Natural killer cell treated with Interleukin-12 subunit alpha and Interleukin-12 subunit beta and Interleukin-15 and Interleukin-18, amount 100 ng/mL, for 72 hours (primary cell): Measurements from ENCODE around the gene RBM39. TPM values are rescaled to one million over a fixed set of nuclear protein-coding genes. Genes with fewer than 3 reads are reported as not detected.
A peak's percentile ranks its signal among the peaks of the same experiment; 100 is the strongest.
"Not testable (repeated sequence)": the region's sequence is repeated elsewhere in the genome, so short reads cannot be mapped to it uniquely, and the experiment has no call there.

Experiments used
- ATAC-seq, 2 donors: fragments of 150-1000 bp; cut with Tn5 transposase in 1 of 2; sonication (Bioruptor Pico), chemical (Tn5 transposase) in 1 of 2; 2 replicates each; pipeline ENCODE4 v1.10.0; 2021
- DNase-seq: peaks from one replicate; pipeline ENCODE4 v3.0.0; 2022; ENCODE audit warnings: low spot score
- H3K27ac Mint-ChIP-seq, 2 donors: 1 replicate in 1 of 2; 2 replicates in 1 of 2; pipeline ENCODE4 v1.8.0; 2022; ENCODE audit warnings: mixed read lengths in 2 of 2, mild to moderate bottlenecking in 1 of 2, moderate library complexity in 1 of 2
- H3K27me3 Mint-ChIP-seq, 2 donors: 1 replicate in 1 of 2; 2 replicates in 1 of 2; pipeline ENCODE4 v1.8.0; 2022; ENCODE audit warnings: mixed read lengths in 2 of 2
- H3K36me3 Mint-ChIP-seq: one replicate; pipeline ENCODE4 v1.8.0; 2022; ENCODE audit warnings: mixed read lengths
- H3K4me1 Mint-ChIP-seq, 2 donors: 1 replicate in 1 of 2; 2 replicates in 1 of 2; pipeline ENCODE4 v1.8.0; 2022; ENCODE audit warnings: low read depth in 2 of 2, mixed read lengths in 2 of 2, mild to moderate bottlenecking in 1 of 2
- H3K4me3 Mint-ChIP-seq: one replicate; pipeline ENCODE4 v1.8.0; 2022; ENCODE audit warnings: mixed read lengths
- H3K9me3 Mint-ChIP-seq: 2 replicates; pipeline ENCODE4 v1.8.0; 2022; ENCODE audit warnings: mixed read lengths
- total RNA-seq, 2 donors: library from RNA; stranded (reverse); gene quantifications; one replicate each; pipeline ENCODE4 v1.2.3, GENCODE V29; 2022

RBM39 gene
- total RNA-seq, 2 donors from 2014 or later: 404 to 438 TPM

GRCh38 chr20:35702051-35702823 lies 39.8 kb downstream of the RBM39 start:
- Mint-ChIP-seq H3K27me3 (no peaks in the 10 kb centered on the region), H3K9me3 (no peaks in the 10 kb centered on the region), H3K4me1 (peaks cover 40 to 46% of the 10 kb centered on the region in 2 donors), H3K36me3 (peaks cover 39% of the 10 kb centered on the region), H3K27ac (peak overlapping the region; percentile 39 to 50), H3K4me3 (no peak overlapping the region)
- DNase-seq (no peak), ATAC-seq (no peak)

GRCh38 chr20:35700625-35701148 lies 41.4 kb downstream of the RBM39 start:
- no peak for ATAC-seq
- no peak for DNase-seq
- Mint-ChIP-seq H3K4me3 (peak overlapping the region; percentile 98), H3K36me3 (peaks cover 39% of the 10 kb centered on the region), H3K4me1 (peaks cover 41 to 47% of the 10 kb centered on the region in 2 donors), H3K27me3 (no peaks in the 10 kb centered on the region), H3K9me3 (no peaks in the 10 kb centered on the region), H3K27ac (peak overlapping the region; percentile 88 to 98)

DNA sequence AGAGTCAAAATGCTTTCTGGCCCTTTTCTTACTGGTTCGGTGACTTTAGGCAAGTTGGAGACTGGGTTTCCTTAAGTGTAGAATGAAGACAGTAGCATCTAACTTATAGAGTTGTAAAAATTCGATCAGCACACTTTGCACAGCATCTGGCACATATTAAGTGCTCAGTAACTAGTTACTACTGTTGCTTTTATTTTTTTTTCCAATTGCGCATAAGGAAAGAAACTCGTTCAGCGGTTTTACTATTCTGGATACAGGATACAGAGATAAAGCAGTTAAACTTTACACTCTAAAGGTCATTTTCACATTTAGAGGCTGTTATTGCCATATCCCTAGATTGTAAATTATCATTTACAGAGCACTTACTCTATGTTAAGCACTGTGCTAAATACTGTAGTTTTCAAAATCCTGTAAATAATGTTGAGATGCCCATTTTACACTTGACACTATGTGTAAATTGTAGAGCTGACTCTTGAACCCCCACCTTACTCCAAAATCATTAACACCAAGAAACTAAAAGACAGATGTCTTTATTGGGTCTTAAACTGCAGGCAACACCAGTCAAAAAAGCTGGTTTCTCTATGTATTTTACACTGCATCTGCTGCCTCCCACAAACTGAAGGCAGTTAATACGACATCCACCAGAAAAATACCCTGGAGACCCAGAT lies 42.0 kb downstream of the RBM39 start:
- H3K27ac Mint-ChIP-seq: peak overlapping the region; percentile 88 to 98
- no peak for ATAC-seq
- H3K4me1 Mint-ChIP-seq: peaks cover 44 to 47% of the 10 kb centered on the region in 2 donors
- no peak for DNase-seq
- no peaks in the 10 kb centered on the region for H3K27me3 Mint-ChIP-seq
- H3K36me3 Mint-ChIP-seq: peaks cover 41% of the 10 kb centered on the region
- no peaks in the 10 kb centered on the region for H3K9me3 Mint-ChIP-seq
- H3K4me3 Mint-ChIP-seq: peak overlapping the region; percentile 98

DNA sequence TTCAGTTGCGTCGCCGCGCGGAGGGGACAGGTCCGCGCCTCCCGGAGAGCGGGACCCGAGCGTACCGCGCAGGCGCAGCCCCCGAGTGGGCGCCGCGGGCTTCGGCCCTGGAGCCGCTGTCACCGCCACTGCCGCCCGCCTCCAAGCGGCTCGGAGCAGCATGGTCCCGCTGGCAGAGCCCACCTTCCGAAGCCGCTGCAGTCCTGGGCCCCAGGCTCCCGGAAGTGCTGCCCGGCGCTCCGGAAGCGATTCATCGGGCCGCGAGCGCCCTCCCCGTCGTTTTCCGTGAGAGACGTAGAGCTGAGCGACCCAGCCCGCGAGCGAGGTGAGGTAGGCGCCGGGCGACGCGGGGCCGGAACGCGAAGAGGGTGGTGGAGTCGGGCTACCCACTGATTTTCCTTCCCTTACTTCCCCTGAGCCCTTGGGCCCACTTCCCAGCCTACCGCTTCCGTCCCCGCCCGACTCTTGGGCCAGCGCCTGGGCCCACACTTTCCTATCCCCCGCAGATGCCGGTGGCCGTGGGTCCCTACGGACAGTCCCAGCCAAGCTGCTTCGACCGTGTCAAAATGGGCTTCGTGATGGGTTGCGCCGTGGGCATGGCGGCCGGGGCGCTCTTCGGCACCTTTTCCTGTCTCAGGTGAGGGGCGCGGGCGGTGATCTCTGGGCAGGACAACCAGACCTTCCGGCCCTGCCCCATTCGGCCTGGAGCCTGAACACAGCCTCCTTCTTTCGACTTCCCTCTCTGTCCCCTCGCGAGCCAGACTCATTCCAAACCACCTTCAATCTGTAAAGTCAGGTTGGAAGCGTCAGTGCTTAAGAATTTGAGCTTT lies 42.7 kb downstream of the RBM39 start, which contains the start of the genes NFS1 and ROMO1:
Gene NFS1, minus strand, starts transcription at position 226 of the 830 bp plus-strand sequence. Its CDS starts 64 bp downstream, at position 162.
Gene ROMO1, plus strand, starts transcription at position 279 of the 830 bp plus-strand sequence. Its CDS starts 228 bp downstream, at position 507.
- ATAC-seq: peak; percentile 93 to 95
- peak; percentile 89 for DNase-seq
- Mint-ChIP-seq H3K36me3 (peaks cover 35% of the 10 kb centered on the region), H3K4me1 (peaks cover 41 to 47% of the 10 kb centered on the region in 2 donors), H3K4me3 (peak within 1 kb of the TSS; percentile 98), H3K9me3 (no peaks in the 10 kb centered on the region), H3K27ac (peak within 1 kb of the TSS; percentile 88 to 98), H3K27me3 (no peaks in the 10 kb centered on the region)

GRCh38 chr20:35698298-35699126 lies 43.5 kb downstream of the RBM39 start:
- Mint-ChIP-seq H3K36me3 (peaks cover 27% of the 10 kb centered on the region), H3K4me3 (peak overlapping the region; percentile 98), H3K27ac (peak overlapping the region; percentile 88 to 98), H3K27me3 (no peaks in the 10 kb centered on the region), H3K9me3 (no peaks in the 10 kb centered on the region), H3K4me1 (peaks cover 38 to 42% of the 10 kb centered on the region in 2 donors)
- DNase-seq (no peak), ATAC-seq (peak; percentile 64)

DNA sequence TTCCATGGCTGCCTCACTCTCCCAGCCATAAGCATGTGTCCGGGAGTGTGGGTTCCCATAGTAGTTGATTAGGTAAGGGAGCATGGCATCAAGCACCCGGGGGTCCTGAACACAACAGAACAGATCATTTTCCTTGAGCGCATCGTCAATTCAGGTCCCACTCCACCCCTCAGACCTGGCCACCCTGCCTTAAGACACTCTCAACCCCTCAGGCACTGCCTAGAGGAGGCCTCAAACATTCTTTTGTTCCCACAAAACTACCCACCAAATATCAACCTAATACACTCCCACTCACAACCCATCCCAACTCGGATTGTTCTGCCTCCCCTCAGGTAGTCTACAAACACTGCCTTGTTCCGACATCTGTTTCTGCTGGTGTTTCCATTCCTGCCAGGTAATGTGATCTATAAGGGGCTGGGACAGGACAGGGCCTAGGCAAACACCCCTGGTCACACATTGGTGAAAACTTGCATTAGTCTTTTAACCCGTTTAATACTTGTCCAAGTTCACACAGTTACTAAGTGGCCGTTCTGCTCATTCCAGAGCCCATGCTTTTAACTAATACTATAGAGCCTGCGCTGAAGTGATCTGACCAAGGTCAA lies 44.3 kb downstream of the RBM39 start:
- DNase-seq: no peak
- Mint-ChIP-seq H3K4me1 (peaks cover 37 to 40% of the 10 kb centered on the region in 2 donors), H3K36me3 (peaks cover 20% of the 10 kb centered on the region), H3K27me3 (no peaks in the 10 kb centered on the region), H3K4me3 (peak overlapping the region; percentile 98), H3K9me3 (no peaks in the 10 kb centered on the region), H3K27ac (peak overlapping the region; percentile 88 to 98)
- ATAC-seq: no peak

DNA sequence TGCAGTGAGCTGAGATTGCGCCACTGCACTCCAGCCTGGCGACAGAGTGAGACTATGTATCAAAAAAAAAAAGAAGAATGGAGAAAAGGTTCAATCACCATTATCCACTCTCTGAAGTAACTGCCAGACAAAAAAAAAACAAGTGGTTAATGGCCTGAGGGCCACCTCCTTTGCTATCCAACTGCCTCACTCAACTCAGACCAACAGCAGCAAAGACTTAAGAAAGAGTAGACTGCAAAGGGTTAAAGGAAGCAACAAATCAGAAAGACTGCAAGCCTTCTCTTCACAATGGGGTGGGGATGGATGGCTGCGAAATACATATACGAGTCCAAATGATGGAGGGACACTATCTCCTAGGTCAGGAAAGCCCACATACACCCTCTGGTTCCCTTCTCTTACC lies 46.1 kb downstream of the RBM39 start:
- no peak for ATAC-seq
- no peaks in the 10 kb centered on the region for H3K9me3 Mint-ChIP-seq
- no peak for DNase-seq
- H3K36me3 Mint-ChIP-seq: peaks cover 17% of the 10 kb centered on the region
- H3K27me3 Mint-ChIP-seq: no peaks in the 10 kb centered on the region
- H3K4me1 Mint-ChIP-seq: peaks cover 32 to 36% of the 10 kb centered on the region in 2 donors
- H3K27ac Mint-ChIP-seq: no peak overlapping the region
- no peak overlapping the region for H3K4me3 Mint-ChIP-seq

GRCh38 chr20:35695245-35695749 lies 46.8 kb downstream of the RBM39 start:
- DNase-seq (no peak), ATAC-seq (no peak)
- Mint-ChIP-seq H3K36me3 (peaks cover 17% of the 10 kb centered on the region), H3K4me3 (no peak overlapping the region), H3K27me3 (no peaks in the 10 kb centered on the region), H3K27ac (no peak overlapping the region), H3K4me1 (peaks cover 25 to 29% of the 10 kb centered on the region in 2 donors), H3K9me3 (no peaks in the 10 kb centered on the region)

- ATAC-seq (no peak), DNase-seq (no peak)
- no peaks in the 10 kb centered on the region for H3K9me3 Mint-ChIP-seq
- no peak overlapping the region for H3K27ac Mint-ChIP-seq
- peaks cover 4% of the 10 kb centered on the region for H3K36me3 Mint-ChIP-seq
- H3K4me3 Mint-ChIP-seq: no peak overlapping the region
- no peaks in the 10 kb centered on the region for H3K27me3 Mint-ChIP-seq
- no peaks in the 10 kb centered on the region for H3K4me1 Mint-ChIP-seq
These were observed 51.8 kb downstream of the RBM39 start for GRCh38 chr20:35690265-35690664.

DNA sequence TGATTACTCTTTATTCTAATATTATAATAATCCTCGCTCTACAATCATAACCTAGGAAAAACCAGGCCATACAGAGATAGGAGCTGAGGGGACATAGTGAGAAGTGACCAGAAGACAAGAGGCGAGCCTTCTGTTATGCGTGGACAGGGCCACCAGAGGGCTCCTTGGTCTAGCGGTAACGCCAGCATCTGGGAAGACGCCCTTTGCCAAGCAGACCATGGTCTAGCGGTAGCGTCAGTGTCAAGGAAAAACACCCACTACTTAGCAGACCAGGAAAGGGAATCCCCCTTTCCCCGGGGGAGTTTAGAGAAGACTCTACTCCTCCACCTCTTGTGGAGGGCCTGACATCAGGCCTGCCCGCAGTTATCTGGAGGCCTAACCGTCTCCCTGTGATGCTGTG lies 55.2 kb downstream of the RBM39 start:
- not testable (repeated sequence) for H3K27ac Mint-ChIP-seq, H3K36me3 Mint-ChIP-seq, H3K4me3 Mint-ChIP-seq, H3K9me3 Mint-ChIP-seq, H3K27me3 Mint-ChIP-seq, H3K4me1 Mint-ChIP-seq, DNase-seq, ATAC-seq

GRCh38 chr20:35685368-35685767 lies 56.7 kb downstream of the RBM39 start:
- H3K4me1 Mint-ChIP-seq, H3K27me3 Mint-ChIP-seq, H3K4me3 Mint-ChIP-seq, DNase-seq, H3K9me3 Mint-ChIP-seq, ATAC-seq, H3K36me3 Mint-ChIP-seq, H3K27ac Mint-ChIP-seq: not testable (repeated sequence)

- Mint-ChIP-seq H3K27ac (no peak overlapping the region), H3K9me3 (no peaks in the 10 kb centered on the region), H3K27me3 (no peaks in the 10 kb centered on the region), H3K4me1 (no peaks in the 10 kb centered on the region), H3K36me3 (no peaks in the 10 kb centered on the region), H3K4me3 (no peak overlapping the region)
- DNase-seq: no peak
- no peak for ATAC-seq
These were observed 60.1 kb downstream of the RBM39 start for GRCh38 chr20:35681960-35682359.
